GM18861 (cell line): ENCODE results near the gene ALAS2.
A peak's percentile ranks its signal among the peaks of the same experiment; 100 is the strongest.
"Not testable (repeated sequence)": the region's sequence is repeated elsewhere in the genome, so short reads cannot be mapped to it uniquely, and the experiment has no call there.

Experiments
- ATAC-seq: cut with Tn5 transposase; IDR thresholded peaks from one replicate; pipeline ENCODE4 v1.9.1; 2021; ENCODE audit not compliant: unreplicated experiment

ALAS2 gene, protein sequence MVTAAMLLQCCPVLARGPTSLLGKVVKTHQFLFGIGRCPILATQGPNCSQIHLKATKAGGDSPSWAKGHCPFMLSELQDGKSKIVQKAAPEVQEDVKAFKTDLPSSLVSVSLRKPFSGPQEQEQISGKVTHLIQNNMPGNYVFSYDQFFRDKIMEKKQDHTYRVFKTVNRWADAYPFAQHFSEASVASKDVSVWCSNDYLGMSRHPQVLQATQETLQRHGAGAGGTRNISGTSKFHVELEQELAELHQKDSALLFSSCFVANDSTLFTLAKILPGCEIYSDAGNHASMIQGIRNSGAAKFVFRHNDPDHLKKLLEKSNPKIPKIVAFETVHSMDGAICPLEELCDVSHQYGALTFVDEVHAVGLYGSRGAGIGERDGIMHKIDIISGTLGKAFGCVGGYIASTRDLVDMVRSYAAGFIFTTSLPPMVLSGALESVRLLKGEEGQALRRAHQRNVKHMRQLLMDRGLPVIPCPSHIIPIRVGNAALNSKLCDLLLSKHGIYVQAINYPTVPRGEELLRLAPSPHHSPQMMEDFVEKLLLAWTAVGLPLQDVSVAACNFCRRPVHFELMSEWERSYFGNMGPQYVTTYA

DNA sequence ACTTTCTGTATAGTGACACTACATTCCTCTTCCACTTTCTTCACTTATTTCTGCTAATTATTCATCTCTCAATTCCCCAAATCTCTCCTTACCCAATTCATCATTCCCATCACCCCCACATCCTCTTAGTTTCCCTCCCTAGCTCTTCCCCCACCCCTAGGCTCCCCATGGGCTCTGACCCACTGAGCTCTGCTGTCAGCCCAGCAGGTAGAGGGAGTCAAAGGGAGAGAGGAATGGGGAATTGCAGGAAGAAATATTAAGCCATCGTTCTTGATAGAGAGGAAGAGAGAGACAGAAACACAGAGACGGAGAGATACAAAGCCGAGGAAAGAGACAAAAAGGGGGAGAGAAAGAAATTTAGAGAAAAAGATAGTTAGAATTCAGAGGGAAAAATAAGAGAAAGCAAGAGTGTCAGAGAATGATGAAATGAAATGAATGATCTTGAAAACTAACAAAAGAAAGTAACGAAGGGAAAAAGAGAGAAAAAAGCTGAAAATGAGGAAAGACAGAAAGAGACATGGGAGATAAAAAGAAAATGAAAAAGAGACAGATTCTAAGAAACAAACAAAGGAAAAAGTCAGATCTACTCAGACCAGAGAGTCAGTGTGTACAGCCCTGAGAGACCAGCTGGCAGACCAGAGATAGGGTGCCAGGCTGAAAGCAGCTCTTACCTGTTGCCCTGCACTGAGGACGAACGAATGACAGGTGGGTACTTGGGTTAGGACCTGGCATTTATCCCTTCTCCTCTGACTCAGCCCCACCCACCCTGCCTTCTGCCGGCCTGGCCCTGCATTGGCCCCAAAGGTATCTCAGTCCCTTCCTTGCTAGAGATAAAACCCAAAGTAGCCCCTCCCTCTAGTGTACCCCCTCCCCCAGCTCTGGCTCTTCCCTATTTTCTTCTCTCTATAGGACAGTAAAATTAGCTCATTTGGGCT, at the start of gene ALAS2:
ALAS2 (minus strand) TSS at position 707 of the 935 bp plus-strand sequence. CDS start 4,977 bp downstream, outside the sequence.
- ATAC-seq = no peak

GRCh38 chrX:55074851-55075467, 44.2 kb upstream of the ALAS2 start, which contains the start of gene PAGE2B:
PAGE2B (plus strand) TSS chrX:55075030; CDS start chrX:55076042, 1,012 bp downstream.
- no peak for ATAC-seq

DNA sequence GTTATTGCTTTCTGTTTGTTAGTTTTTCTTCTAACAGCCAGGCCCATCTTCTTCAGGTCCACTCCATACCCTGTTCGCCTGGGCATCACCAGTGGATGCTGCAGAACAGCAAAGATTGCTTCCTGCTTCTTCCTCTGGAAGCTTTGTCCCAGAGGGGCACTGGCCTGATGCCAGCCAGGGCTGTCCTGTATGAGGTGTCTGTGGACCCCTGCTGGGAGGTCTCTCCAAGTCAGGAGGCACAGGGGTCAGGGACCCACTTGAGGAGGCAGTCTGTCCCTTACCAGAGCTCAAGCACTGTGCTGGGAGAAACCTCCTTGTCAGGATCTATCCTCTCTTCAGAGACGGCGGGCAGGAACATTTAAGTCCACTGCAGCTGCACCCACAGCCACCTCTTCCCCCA, 41.5 kb upstream of the ALAS2 start:
- ATAC-seq = no peak

DNA sequence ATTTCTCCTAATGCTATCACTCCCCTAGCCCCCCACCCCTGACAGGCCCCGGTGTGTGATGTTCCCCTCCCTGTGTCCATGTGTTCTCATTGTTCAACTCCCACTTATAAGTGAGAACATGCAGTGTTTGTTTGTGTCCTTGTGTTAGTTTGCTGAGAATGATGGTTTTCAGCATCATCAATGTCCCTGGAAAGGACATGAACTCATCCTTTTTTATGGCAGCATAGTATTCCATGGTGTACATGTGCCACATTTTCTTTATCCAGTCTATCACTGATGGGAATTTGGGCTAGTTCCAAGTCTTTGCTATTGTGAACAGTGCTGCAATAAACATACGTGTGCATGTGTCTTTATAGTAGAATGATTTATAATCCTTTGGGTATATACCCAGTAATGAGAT, 36.4 kb upstream of the ALAS2 start:
- ATAC-seq = not testable (repeated sequence)

DNA sequence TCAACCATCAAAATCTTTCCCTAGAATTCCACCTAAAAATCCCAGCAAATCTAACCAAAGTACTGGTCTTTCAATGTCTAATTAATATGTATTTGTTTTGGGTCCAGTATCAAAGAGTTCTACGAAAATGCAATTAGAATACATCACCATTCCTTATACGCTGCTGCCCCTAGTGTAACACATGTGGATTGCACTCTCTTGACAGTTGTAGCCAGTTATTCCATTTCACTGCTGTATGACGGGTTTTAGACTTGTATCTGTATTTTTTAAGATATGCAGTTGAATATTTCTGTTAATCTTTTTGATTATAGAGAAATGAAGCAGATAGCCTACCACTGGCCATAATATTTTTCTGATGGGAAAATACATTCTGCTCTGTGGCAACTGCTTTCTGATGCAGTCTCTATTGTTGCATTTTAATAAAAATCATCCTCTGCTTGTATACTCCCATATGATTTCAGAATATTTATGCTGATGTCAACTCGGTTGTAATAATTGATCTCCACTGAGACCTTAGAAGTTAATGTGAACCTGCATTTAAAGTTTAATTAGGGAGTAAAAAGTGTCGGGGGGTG, 27.0 kb upstream of the ALAS2 start:
- peak; percentile 74 for ATAC-seq

DNA sequence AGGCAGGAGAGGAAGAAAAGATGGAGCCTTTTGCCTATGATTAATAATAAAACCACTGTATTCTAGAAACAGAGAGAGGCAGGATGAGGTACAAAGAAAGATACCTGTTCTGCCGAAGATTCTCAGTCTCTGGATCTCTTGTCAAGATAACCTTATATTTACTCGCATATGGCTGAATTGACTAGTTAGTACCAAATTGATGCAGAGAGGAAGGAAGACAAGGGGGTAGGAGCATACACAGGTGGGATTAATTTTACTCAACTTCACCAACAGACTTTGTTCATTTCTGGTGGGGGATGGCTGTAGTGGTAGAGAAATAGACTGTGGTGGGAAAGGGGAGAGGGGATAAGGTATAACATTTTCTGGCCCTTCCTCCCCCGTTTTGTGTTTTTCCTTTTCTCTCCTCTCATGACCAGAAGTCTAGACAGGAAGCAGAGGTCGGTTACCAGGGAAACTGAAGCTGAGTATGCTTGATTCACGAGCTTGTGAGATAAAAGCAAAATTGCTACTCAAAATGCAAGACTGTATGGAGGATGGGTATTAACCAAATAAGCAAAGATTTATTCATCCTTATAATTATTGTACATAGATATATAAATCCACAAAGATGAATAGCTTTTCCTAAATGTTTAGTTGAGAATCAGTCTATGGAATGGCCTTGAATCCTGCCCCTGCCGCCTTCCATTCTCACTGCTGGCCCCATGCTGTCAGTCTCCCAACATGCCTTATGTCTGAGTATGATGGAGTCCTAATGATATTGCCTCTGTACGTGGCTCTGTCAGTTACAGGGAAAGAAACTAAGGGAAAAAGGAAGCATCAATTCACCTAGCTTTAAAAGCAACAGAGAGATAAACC, 26.3 kb upstream of the ALAS2 start:
- no peak for ATAC-seq

DNA sequence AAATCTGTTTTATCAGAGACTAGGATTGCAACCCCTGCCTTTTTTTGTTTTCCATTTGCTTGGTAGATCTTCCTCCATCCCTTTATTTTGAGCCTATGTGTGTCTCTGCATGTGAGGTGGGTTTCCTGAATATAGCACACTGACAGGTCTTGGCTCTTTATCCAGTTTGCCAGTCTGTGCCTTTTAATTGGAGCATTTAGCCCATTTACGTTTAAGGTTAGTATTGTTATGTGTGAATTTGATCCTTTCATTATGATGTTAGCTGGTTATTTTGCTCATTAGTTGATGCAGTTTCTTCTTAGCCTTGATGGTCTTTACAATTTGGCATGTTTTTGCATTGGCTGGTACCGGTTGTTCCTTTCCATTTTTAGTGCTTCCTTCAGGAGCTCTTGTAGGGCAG, 19.8 kb upstream of the ALAS2 start:
- ATAC-seq = not testable (repeated sequence)

GRCh38 chrX:55041514-55041913, 10.7 kb upstream of the ALAS2 start:
- ATAC-seq = no peak

GRCh38 chrX:55039471-55039870, 8.7 kb upstream of the ALAS2 start:
- ATAC-seq = no peak

GRCh38 chrX:55033429-55033828, 2.7 kb upstream of the ALAS2 start:
- no peak for ATAC-seq

DNA sequence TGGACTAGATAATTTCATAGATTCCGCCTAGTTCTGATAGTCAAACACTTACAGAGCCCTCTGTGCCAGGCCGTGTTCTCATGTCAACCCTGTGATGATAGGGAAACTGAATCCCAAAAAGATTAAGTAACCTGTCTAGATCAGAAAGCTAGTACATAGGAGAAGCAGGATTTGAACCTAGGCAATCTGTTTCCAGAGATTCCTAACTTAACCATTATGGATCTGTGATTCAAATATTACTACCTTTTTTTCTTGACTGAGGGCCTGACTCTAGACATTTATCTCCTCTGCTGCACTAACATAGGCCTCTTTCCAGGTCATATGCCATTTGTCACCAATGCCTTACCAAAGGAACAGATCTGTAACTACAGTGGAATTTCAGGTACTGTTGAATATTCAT, 1.5 kb downstream of the ALAS2 start:
- no peak for ATAC-seq

GRCh38 chrX:55028611-55029010, 2.2 kb downstream of the ALAS2 start:
- no peak for ATAC-seq

DNA sequence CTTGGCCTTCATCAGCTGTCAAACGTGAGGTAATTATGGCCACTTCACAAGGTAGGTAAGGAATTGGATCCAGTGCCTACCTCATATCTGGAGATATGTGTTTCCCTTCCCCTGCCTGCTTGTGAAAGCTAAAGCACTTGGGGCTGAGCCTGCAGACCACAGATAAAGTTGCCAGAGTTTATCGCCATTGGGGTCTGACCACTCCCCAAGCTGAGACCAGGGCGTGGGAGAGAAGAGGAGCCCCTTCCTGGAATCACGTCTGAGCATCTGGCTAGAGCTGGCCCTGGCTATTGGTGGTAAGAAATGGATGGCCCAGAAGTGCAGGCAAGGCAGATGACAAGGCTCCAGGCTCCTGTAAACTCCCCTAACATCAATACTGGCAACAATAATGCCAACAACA, 2.7 kb downstream of the ALAS2 start:
- no peak for ATAC-seq

DNA sequence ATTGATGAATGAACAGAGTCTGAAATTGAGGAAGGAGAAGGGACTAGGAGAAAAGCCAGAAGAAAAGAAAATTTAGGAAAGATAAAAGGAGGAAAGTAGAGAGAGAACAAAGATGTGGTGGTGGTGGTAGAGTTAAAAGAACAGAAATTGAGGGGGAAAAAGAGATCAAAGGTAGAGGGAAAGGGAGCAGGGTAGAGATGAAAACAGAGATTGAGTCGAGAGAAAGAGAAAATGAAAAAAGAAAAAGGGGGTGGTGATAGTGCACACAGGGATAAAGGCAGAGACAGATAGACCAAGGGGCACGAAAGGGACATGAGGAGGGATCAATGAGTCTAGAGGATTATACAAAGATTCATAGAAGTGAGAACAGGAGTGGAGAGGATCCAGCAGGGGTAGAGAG, 3.9 kb downstream of the ALAS2 start:
- ATAC-seq = no peak

DNA sequence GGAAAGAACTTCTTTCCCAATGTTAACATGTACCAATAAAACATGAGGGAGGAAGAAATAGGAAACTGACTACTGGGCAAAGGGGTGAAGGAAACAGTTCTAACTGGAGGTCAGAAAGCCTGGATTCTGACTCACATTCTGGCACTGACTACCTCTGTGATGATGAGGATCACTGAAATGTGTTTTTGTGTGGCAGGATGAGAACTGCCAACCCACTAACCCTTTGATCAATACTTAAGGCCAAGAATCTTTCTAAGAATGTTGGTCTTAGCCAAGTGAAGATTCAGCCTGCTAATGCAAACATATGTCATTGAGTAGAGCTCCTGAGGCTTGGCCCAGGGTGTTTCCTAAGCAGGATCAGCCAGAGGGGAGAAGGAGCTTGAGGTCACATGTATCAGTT, 4.6 kb downstream of the ALAS2 start:
- no peak for ATAC-seq

DNA sequence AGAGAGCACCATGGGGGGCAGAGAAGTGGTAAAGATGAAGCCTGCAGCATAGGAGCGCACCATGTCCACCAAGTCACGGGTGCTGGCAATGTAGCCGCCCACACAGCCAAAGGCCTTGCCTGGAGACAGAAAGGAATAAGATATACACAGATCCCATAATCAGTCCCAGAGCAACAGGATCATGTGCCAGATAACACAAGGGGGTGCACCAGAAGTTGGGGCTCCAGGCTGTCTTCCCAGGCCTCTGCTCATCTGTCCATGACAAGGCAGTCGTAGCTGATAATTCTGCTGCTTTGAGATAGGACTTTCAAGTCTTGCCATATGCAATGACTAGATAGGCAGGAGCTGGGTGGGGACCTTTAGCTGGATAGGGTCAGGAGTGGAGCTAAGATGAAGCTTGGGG, 15.9 kb downstream of the ALAS2 start:
- no peak for ATAC-seq

DNA sequence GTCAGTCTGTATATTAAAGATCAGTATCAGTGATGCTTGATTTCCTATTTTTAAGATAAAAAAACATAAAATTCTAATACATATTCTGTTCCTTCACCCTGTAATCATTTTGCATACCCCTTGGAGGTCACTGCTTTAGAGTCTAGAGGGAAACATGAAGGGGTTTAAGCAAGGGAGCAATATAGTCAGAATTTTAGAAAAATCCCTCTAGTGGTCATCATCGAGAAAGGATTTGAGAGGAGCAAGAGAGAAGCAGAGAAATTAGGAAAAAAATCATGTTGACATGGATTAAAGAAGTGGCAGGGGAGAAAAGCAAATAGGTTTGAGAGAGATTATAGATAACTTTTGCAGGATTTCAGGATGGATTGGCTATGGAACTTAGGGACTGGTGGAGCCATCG, 19.5 kb downstream of the ALAS2 start:
- ATAC-seq = no peak

- ATAC-seq = no peak
Observed at GRCh38 chrX:55008571-55009358, 22.0 kb downstream of the ALAS2 start.

DNA sequence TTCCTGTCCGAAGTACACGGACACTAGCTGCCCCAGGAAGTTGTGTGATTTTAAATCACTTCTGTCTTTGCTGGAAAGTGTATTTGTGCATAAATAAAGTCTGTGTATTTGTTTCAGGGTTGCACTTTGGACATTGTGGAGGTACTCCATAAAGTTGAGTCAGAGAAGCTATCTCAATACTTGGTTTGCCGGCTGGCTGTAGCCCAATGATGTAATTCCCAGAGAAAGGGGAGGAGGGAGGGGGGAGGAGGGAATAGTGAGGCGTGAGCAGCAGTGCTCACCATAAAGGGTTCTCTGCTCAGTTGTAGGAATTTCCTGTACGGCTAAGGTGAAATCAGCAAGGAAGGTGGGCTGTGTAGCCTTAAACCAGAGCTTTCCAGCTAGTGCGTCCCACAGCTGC, 23.1 kb downstream of the ALAS2 start:
- ATAC-seq = no peak
